Inferior parietal cortex (tissue), 1 donor: ENCODE measurements around the gene FBLL1.
"Not testable (repeated sequence)": the region's sequence is repeated elsewhere in the genome, so short reads cannot be mapped to it uniquely, and the experiment has no call there.

Experiments
- DNase-seq: peaks from one replicate; pipeline ENCODE4 v3.0.0-alpha.2; 2016; ENCODE audit errors: extremely low spot score

The FBLL1 gene

GRCh38 chr5:168552146-168552545, 23.0 kb downstream of the FBLL1 start:
- peak; percentile 56 for DNase-seq

GRCh38 chr5:168553377-168554130, 24.4 kb downstream of the FBLL1 start:
- no peak for DNase-seq

- no peak for DNase-seq
Observed at GRCh38 chr5:168557389-168557788, 28.3 kb downstream of the FBLL1 start.

GRCh38 chr5:168562279-168562678, 33.2 kb downstream of the FBLL1 start:
- DNase-seq, result no peak

GRCh38 chr5:168563959-168564358, 34.9 kb downstream of the FBLL1 start:
- DNase-seq, result no peak

DNA sequence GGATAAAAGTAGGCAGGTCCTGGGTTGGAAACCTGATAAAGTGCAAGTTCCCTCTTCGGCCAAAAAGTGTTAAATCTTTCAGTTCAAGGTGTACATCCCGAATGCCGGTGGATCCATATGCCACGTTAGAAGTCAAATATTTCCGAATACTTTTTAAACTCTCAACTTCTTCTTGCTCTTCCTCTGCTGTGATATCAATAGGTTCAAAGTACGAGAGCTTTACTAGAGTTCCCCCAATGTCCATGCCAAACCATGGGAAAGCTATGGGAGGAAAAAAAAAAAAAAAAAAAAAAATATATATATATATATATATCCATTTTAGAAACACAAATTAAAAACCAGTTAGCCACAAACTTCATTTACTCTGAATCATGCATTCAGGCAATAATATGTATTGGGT, 39.6 kb downstream of the FBLL1 start:
- no peak for DNase-seq

DNA sequence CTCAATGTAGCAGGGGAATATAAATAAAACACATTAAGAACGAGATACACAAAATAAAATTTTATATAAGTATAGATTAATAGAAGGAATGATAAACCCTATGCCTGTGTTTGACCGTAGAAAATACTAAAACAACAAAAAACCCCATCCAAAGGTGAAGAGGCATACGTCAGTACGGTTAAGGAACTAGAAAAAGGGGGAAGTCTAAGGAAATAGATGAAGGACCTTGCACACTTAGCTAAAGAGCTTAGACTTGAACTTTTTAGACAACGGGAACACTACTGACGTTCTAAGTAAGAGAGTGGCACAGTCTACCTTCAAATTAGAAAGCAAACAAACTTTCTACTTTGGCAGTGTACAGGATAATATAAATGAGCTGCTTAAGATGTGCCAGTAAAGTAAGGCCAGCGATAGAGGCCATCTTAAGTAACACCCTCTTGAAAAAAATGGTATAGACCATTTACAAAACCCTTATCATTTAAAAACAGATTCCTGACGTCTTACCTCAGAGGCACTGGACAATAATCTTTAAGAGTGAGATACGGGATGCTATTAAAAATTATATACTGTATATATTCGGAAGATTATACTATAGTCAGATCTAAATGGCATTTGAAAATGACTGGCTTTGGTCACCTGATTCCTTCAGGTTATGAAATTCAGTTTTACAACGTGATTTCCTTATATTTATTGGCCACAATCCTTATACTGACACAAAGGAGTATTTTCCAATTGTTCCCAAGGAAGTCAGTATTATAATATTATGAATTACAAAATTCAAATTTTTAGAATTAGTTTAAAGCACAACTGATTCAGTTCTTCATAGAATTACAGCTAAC, 41.6 kb downstream of the FBLL1 start:
- no peak for DNase-seq

DNA sequence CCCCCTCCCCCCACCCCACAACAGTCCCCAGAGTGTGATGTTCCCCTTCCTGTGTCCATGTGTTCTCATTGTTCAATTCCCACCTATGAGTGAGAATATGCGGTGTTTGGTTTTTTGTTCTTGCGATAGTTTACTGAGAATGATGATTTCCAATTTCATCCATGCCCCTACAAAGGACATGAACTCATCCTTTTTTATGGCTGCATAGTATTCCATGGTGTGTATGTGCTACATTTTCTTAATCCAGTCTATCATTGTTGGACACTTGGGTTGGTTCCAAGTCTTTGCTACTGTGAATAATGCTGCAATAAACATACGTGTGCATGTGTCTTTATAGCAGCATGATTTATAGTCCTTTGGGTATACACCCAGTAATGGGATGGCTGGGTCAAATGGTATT, 44.6 kb downstream of the FBLL1 start:
- not testable (repeated sequence) for DNase-seq

- DNase-seq, result not testable (repeated sequence)
Observed at GRCh38 chr5:168574156-168574555, 45.1 kb downstream of the FBLL1 start.

- no peak for DNase-seq
Observed at GRCh38 chr5:168575391-168576372, 46.6 kb downstream of the FBLL1 start.

GRCh38 chr5:168578006-168578405, 48.9 kb downstream of the FBLL1 start:
- no peak for DNase-seq

GRCh38 chr5:168578538-168579487, 49.7 kb downstream of the FBLL1 start, which contains the start of gene PANK3:
TSS of gene PANK3 (minus strand) at chr5:168579368. CDS start at chr5:168579283, 85 bp downstream.
- DNase-seq, result peak; percentile 72

DNA sequence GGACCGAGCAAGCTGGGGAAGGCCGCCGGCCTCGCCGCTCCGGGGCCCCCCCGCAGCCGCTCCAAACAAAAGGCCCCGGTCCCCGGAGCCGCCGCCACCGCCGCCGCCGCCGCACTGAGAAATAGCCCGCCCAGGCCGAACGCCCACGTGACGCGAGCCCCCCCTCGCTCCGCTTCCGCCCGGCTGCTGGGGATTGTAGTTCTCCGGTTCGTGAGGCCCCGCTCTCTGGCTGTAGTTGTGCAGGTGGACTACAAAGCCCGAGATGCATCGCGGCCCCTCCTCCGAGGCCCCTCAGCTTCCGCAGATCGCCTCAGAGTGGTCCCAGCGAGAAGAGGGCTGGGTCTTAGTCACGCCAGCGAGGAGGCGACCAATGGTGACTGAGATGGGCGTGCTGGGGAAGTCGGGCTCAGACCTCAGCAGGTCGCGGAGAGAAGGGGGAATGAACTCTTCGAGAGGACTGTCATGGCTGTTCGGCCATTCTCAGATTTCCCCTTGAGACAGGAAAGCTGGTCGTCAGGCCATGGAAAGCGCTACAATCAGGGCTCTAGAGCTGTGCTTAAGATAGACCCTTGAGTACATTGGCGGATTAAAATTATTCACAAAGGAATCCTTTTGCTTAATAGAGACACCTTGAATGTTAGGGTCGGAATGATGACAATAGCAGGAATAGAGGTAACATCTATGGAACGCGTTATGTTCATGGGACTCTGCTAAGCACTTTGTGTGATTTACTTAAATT, 50.6 kb downstream of the FBLL1 start:
- DNase-seq, result peak; percentile 98

DNA sequence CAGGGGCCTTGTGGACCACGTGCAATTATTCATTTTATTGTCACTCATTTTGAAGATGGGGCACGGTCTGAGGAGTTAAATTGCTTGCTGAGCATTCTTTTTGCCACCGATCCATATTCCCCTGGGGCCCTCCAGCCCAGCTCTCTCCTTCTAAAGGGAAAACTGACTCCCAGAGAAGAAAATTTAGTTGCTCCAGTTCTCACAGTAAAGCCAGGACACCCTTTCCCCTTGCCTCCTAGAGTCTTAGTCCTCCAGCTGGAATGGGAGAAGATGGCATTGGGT, 51.1 kb downstream of the FBLL1 start:
- no peak for DNase-seq
